Measurements from ENCODE around the gene ARHGAP15.

- TF ChIP-seq, protein P1, sequence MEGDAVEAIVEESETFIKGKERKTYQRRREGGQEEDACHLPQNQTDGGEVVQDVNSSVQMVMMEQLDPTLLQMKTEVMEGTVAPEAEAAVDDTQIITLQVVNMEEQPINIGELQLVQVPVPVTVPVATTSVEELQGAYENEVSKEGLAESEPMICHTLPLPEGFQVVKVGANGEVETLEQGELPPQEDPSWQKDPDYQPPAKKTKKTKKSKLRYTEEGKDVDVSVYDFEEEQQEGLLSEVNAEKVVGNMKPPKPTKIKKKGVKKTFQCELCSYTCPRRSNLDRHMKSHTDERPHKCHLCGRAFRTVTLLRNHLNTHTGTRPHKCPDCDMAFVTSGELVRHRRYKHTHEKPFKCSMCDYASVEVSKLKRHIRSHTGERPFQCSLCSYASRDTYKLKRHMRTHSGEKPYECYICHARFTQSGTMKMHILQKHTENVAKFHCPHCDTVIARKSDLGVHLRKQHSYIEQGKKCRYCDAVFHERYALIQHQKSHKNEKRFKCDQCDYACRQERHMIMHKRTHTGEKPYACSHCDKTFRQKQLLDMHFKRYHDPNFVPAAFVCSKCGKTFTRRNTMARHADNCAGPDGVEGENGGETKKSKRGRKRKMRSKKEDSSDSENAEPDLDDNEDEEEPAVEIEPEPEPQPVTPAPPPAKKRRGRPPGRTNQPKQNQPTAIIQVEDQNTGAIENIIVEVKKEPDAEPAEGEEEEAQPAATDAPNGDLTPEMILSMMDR (conservative IDR thresholded peaks at IDR 0.05; ENCODE audit: low read length) = no peak
- TF ChIP-seq EZH2phosphoT487 (IDR thresholded peaks at IDR 0.05; ENCODE audit: borderline replicate concordance, low read depth, low read length) = no peak
These were observed 61.2 kb downstream of the ARHGAP15 start for GRCh38 chr2:143190431-143190830.

Measured in OCI-LY7 (cell line).